ENCODE data around the gene PTPN7.
A peak's percentile ranks its signal among the peaks of the same experiment; 100 is the strongest.

The PTPN7 gene

DNA sequence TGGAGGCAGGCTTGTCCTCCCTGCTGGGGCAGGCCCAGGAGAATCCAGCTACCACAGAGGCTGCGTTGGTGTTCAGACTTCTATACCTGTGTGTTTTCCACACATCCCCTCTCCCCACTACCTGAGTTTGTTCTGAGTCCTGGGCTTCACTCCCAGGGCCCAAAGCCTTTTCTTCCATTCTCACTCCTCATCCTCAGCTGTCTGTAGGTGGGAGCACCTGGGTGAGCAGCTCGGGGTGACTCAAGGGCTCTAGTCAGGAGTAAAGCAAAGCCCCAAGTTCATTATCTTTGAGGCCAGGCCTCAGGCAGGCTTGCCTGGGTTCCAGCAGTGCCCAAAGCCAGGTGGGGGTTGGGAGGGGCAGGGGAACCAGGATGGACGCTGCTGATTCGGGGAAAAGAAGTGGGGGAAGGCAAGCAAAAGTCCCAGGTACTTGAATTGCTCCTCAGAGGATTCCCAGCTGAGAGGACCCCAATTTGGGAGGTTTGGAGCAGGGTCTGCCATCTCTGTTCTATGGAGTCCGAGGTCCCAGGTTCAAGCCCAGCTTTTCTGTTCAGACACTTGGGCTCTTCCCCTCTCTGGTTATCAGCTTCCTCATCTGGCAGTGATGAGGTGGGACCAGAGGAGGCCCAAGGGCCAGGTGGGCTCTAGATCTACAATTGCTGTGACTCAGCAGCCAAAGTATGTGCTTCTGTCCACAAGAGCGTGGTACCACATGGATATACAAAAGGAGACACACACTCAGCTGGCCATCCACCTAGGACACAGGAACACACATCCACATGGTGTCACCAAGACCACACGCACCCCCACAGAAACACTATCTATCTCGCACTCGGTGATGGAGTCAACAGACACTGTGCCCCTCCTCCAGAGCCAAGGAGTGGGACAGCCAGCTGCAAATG is 5.8 kb upstream of the PTPN7 start:
- DNase-seq: no peak

DNA sequence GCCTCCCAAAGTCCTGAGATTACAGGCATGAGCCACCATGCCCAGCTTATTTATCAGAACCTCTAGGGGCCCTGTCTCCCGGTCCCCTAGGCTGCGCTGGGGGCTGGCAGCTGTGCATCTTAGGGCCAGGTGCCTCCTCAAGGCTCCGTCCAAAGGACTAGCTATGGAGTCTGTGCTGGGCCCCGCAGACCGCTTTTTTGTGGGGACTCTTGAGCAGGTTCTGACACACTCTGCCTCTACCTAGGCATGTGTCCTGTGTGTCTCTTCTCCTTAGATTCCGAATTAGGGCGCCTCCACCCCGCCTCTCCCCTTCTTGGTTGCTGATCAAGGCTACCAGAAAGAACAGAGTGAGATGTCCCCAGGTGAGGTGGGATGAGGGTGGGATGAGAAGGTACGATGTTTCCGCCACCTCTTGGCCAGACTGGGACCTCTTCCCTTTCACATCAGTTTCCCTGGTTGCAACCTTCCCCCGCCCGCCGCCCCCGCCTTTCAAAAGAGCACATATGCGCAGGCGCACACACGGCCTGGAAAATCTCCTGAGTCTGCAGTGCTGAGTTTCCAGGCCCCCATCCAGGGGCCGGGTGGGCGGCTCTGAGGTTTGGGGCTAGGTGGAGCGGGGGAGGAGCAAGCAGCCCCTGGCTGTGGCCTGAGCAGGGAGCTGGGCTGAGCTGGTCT is 5.0 kb upstream of the PTPN7 start:
- peak; percentile 48 for DNase-seq

DNA sequence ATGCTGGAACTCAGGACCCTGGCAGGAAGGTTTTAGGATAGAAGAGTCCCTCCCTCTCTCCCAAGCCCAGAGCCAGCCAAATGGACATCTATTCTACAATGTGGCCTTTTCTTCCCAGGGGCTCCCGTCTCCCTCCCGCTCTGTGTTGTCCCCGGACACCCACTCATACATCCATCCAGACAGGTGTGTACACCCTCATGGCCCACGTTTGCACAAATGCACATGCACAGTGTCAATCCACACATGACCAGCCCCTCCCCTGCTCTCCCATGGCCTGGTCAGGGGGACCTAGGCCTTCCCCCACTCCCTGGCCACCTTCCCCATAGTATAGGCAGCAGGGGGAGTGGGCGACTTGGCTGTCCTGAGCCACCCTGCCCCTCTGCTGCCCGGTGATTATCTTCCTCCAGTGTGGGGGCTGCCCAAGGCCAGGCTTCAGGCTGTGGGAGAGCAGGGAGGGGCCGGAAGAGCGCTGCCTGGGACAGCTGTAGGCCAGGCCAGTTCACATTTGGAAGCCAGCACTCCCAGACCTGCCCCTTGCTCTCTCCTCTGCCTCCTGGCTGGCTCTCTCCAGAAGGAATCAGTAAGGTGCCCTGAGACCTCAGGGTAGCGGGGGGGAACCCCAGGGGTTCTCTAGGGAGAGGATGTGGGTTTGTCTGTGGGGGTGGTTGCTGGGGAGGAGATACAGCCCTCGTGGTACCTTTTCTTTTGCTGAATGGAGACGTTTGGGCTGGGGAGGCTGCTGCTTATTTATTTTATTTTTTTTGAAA is 4.1 kb upstream of the PTPN7 start:
- peak; percentile 67 for DNase-seq

- DNase-seq: peak; percentile 29
Observed at GRCh38 chr1:202163281-202164270, 3.2 kb upstream of the PTPN7 start.

- DNase-seq: peak; percentile 32
Observed at GRCh38 chr1:202162418-202163280, 2.2 kb upstream of the PTPN7 start.

DNA sequence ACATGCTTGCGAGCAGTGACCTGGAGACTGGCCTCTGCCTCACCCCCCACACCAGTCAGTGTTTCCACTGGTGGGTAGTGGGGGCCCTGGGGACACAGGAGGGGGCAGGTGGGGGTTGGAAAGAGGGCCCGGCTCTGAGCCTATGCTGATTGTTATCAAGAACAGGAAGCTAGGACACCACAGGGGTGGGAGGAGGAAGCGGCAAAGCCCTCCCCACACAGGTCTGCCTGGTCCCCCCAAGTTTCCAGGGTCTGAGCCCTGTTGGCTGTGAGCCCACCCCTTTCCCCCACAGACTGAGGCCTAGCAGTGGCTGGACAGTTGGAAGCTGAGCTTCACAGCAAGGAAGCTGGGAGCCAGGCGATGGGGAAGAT is 1.6 kb upstream of the PTPN7 start:
- DNase-seq: peak; percentile 58

DNA sequence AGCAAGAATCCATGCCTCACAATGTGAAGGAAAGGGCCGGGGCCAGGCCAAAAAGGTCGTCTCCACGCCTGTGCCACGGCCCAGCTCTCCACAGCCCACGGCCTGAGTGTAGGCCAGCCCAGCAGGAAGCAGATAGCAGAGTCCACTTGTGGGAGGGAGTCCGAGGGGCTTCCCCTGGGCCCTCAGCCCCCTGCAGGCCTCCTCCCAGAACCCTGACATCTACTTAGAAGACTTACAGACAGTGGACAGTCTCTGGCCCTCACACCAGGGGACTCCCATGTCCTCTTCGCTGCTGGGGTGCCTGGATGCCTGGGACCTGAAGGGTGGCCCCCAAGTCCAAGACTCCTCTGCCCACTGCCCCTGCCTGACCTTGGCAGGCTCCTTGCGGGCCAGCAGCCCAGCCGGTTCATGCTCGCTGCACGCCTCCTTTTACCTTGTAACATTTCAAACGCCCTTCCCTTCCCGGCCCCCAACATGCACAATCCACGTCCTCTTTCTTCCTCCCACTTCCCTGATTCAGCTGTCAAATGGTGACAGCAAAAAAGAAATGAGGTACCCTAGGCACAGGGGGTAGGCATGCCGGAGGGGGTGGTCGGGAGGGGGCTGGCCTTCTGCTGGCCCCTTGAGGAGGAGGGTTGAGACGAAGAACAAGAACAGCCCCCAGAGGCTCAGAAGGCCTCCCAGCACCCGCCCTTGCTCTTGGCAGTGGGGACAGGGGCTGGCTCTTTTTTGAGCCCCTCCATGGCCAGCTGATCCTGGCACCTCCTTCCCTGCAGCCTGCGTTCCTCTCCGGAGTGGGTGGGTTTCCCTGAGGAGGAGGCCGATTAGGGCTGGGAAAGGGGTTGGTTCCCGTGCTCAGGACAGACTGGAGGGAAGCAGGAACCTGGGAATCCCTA is 997 bp upstream of the PTPN7 start:
- DNase-seq: peak; percentile 32

GRCh38 chr1:202159534-202160371 is 649 bp downstream of the PTPN7 start:
- peak; percentile 57 for DNase-seq

DNA sequence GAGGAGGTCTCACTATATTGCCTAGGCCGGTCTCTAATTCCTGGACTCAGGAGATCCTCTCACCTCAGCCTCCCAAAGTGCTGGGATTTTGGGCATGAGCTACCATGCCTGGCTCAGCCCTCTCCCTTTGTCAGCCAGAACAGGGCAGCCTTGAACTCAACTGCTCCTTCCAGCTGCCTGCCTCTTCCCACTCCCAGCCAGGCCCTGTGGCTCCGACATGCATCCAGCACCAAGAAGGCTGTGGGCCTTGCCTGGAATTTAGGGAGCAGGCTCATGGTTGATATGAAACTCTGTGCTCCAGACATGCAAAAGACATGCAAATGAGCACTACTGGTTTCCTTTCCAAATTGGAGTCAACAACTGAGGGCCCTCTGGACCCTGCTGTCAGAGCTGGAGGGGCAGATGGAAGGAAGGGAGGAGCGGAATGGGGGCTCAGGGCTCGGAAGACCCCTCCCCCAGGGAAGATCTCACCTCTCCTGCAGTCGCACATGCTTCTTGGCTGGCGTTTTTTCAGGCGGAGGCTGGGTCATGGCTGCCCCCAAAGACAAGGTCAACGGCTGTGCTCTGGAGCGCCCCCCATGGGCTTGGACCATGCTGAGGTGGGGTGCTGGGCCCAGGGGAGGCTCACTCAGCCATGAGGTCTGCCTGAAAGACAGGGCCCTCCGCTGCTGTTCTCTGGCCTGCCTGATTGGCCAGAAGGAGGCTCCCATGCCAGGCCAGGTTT is 1.4 kb downstream of the PTPN7 start:
- DNase-seq: peak; percentile 37

- DNase-seq: no peak
Observed at GRCh38 chr1:202157945-202158344, 2.5 kb downstream of the PTPN7 start.

DNA sequence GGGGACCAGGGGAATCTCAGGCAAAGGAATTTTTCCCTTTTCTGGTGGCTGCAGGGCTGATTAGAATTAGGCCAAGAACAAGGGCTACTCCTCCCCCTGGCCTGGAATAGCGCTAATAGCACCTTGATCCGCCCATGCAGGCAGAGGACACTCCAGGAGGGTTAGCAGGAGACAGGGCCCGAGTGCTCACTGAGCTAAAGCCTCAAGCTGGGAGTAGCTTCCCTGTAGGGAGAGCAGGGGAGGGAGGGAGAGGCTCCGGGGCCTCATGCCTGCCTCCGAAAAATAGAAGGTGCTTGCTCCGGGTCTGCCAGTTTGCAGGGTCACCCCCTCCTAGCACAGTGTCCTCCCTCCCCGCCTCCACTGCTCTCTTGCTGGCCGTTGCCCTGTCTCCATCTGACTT is 3.8 kb downstream of the PTPN7 start:
- DNase-seq: no peak

DNA sequence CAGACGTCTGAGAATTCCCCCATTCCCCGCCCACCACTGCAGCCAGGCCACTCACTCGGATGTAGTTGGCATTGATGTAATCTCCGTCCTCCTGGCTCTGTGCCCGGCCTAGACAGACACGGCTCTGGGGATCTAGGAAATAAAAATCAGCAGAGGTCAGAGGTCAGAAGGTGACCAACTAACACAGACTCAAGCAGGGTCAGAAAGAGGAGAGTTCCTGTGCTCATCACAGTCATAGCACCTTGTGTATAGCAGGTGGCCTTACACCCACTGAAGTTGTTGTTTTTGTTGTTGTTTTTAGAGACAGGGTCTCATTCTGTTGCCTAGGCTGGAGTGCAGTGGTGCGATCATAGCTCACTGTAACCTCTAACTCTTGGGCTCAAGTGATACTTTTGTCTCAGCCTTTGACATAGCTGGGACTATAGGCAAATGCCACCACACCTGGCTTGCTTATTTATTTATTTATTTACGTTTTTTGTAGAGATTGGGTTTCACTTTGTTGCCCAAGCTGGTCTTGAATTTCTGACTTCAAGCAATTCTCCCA is 4.9 kb downstream of the PTPN7 start:
- DNase-seq: no peak

- DNase-seq: peak; percentile 53
Observed at GRCh38 chr1:202154766-202155477, 5.5 kb downstream of the PTPN7 start.

DNA sequence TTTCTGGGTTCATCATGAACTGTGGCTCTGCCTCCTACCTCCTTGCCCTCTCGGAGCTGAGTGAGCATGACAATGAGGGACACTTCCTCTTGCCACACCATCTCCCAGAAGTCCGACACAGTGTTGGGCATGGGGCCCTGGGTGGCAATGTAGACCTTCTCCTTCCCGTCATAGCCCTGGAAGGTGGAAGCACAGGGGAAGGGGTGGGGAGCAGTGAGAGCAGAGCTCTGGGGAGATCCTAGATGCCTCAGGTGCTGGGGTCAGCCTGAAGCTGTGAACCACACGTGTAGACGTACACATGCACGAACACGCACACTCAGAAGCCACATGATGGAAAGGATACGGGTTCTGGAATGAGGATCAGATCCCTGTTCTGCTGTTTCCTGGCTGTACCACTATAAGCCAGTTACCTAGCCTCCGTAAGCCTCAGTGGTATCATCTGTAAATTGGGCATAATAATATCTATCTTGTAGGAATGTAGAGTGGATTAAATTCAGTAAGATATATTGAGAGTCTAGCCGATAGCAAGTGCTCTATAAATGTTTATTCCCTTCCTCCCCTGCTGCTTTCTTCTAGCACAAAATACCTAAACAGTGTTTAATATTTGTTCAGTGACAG is 6.1 kb downstream of the PTPN7 start:
- DNase-seq: no peak

GRCh38 chr1:202153284-202153683 is 7.1 kb downstream of the PTPN7 start:
- no peak for DNase-seq

DNA sequence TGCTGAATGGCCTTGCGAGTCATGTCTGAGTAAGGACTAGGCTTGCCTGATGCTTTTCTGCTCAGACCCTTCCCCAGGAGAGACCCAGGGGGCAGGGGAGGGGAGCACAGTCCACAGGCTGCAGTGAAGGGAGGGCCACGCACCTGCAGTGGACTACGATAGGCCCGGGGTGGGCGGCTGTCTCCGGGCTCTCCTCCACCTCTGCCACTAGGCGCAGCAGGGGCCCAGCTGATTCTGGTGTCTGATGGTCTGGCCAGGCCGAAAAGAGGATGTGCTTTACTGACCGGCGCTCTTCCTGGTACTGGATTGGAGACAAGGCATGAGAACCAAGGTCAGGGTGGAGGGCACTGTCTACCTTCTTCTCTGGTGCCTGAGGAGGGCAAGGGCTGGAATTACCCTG is 8.0 kb downstream of the PTPN7 start:
- DNase-seq: no peak

GRCh38 chr1:202151045-202151444 is 9.4 kb downstream of the PTPN7 start:
- no peak for DNase-seq
